ENCODE results near the gene KAZN.

The KAZN gene

GRCh38 chr1:14884614-14885175 is 286.2 kb downstream of the KAZN start:
- no peak for DNase-seq (ENCODE audit: low read depth)
- TF ChIP-seq CTCF (conservative IDR thresholded peaks at IDR 0.05; ENCODE audit: low read length), result no peak
- no peak overlapping the region for H3K4me3 ChIP-seq (ENCODE audit: low read length)

GRCh38 chr1:14887044-14887566 is 288.6 kb downstream of the KAZN start:
- H3K4me3 ChIP-seq (ENCODE audit: low read length), result no peak overlapping the region
- TF ChIP-seq CTCF (conservative IDR thresholded peaks at IDR 0.05; ENCODE audit: low read length), result no peak
- no peak for DNase-seq (ENCODE audit: low read depth)

- no peak overlapping the region for H3K4me3 ChIP-seq (ENCODE audit: low read length)
- no peak for TF ChIP-seq CTCF (conservative IDR thresholded peaks at IDR 0.05; ENCODE audit: low read length)
- no peak for DNase-seq (ENCODE audit: low read depth)
Observed at GRCh38 chr1:14887764-14888350, 289.4 kb downstream of the KAZN start.

GRCh38 chr1:14888374-14888773 is 289.9 kb downstream of the KAZN start:
- no peak for TF ChIP-seq CTCF (conservative IDR thresholded peaks at IDR 0.05; ENCODE audit: low read length)
- H3K4me3 ChIP-seq (ENCODE audit: low read length), result no peak overlapping the region
- no peak for DNase-seq (ENCODE audit: low read depth)

- no peak for TF ChIP-seq CTCF (conservative IDR thresholded peaks at IDR 0.05; ENCODE audit: low read length)
- H3K4me3 ChIP-seq (ENCODE audit: low read length), result no peak overlapping the region
- DNase-seq (ENCODE audit: low read depth), result no peak
Observed at GRCh38 chr1:14889825-14890440, 291.4 kb downstream of the KAZN start.

- no peak for DNase-seq (ENCODE audit: low read depth)
- no peak for TF ChIP-seq CTCF (conservative IDR thresholded peaks at IDR 0.05; ENCODE audit: low read length)
- no peak overlapping the region for H3K4me3 ChIP-seq (ENCODE audit: low read length)
Observed at GRCh38 chr1:14891991-14892390, 293.5 kb downstream of the KAZN start.
